Measurements from ENCODE around the gene GLB1L3.

DNA sequence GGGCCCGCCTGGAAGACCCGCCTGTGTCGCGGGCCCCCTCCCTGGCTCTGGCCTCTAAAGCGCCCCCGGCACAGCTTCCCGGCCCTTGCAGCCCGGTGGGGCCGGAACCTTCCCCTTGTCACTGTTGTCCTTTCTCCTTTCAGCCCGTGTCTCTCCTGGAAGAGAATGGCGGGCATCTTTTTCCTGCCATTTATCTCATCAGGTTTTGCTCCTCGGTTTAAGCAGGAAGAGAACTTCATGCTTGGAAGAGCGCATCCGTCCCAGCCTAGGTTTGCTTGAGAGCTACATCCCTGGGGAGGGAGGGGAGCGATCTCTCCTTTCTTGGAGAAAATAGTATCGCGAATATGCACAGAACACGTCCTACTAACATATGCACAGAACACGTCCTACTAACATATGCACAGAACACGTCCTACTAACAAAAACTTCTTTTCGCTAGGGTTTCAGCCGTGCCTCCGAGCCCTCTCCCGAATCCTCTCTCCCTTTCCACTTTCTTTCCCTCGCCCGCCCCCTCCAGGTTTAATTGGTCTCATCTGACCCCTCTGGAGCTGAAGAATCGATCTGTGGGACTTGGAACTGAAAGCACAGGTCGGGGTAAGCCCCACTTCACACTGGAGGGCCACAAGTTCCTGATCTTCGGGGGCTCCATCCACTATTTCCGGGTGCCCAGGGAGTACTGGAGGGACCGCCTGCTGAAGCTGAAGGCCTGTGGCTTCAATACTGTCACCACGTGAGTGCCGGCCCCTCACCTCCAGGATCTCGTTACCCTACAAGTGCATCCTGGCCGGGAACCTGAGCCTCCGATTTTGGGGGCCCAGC is 1.2 kb downstream of the GLB1L3 start:
- TF ChIP-seq, protein P1, sequence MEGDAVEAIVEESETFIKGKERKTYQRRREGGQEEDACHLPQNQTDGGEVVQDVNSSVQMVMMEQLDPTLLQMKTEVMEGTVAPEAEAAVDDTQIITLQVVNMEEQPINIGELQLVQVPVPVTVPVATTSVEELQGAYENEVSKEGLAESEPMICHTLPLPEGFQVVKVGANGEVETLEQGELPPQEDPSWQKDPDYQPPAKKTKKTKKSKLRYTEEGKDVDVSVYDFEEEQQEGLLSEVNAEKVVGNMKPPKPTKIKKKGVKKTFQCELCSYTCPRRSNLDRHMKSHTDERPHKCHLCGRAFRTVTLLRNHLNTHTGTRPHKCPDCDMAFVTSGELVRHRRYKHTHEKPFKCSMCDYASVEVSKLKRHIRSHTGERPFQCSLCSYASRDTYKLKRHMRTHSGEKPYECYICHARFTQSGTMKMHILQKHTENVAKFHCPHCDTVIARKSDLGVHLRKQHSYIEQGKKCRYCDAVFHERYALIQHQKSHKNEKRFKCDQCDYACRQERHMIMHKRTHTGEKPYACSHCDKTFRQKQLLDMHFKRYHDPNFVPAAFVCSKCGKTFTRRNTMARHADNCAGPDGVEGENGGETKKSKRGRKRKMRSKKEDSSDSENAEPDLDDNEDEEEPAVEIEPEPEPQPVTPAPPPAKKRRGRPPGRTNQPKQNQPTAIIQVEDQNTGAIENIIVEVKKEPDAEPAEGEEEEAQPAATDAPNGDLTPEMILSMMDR (IDR thresholded peaks at IDR 0.05), result no peak
- no peak for TF ChIP-seq POLR2A (IDR thresholded peaks at IDR 0.05)

All from lower leg skin (tissue), 3 donors.